Measurements from ENCODE around the gene TMC7.

Gene TMC7

GRCh38 chr16:18983565-18984434 is at the start of gene TMC7 (continued):
- no peak for TF ChIP-seq RBAK (tag by site-specific recombination; IDR thresholded peaks at IDR 0.05)
- TF ChIP-seq ZNF155 (tag by site-specific recombination; IDR thresholded peaks at IDR 0.05), result no peak
- no peak for TF ChIP-seq ZNF140 (tag by site-specific recombination; IDR thresholded peaks at IDR 0.05)
- TF ChIP-seq ZSCAN16 (tag by site-specific recombination; IDR thresholded peaks at IDR 0.05), result no peak; the same call in 1 of the 2 replicates
- TF ChIP-seq, protein P1, sequence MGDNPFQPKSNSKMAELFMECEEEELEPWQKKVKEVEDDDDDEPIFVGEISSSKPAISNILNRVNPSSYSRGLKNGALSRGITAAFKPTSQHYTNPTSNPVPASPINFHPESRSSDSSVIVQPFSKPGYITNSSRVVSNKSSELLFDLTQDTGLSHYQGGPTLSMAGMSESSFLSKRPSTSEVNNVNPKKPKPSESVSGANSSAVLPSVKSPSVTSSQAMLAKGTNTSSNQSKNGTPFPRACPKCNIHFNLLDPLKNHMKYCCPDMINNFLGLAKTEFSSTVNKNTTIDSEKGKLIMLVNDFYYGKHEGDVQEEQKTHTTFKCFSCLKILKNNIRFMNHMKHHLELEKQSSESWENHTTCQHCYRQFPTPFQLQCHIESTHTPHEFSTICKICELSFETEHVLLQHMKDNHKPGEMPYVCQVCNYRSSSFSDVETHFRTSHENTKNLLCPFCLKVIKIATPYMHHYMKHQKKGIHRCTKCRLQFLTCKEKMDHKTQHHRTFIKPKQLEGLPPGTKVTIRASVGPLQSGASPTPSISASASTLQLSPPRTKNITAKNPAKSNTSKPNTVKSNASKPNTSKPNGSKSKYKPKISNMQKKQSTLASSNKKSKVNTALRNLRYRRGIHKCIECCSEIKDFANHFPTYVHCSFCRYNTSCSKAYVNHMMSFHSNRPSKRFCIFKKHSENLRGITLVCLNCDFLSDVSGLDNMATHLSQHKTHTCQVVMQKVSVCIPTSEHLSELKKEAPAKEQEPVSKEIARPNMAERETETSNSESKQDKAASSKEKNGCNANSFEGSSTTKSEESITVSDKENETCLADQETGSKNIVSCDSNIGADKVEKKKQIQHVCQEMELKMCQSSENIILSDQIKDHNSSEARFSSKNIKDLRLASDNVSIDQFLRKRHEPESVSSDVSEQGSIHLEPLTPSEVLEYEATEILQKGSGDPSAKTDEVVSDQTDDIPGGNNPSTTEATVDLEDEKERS (tag by site-specific recombination; IDR thresholded peaks at IDR 0.05), result no peak
- TF ChIP-seq ZNF560 (tag by site-specific recombination; IDR thresholded peaks at IDR 0.05; ENCODE audit: borderline replicate concordance), result no peak
- TF ChIP-seq ZNF169 (tag by site-specific recombination; IDR thresholded peaks at IDR 0.05), result no peak
- TF ChIP-seq ZNF10 (tag by site-specific recombination; IDR thresholded peaks at IDR 0.05), result no peak; the same call in 1 of the 2 replicates
- no peak for TF ChIP-seq ZNF843 (tag by site-specific recombination; IDR thresholded peaks at IDR 0.05)
- TF ChIP-seq ZNF157 (tag by site-specific recombination; IDR thresholded peaks at IDR 0.05), result no peak
- no peak for TF ChIP-seq ZNF221 (tag by site-specific recombination; IDR thresholded peaks at IDR 0.05; ENCODE audit: borderline replicate concordance)
- TF ChIP-seq ZNF707 (tag by site-specific recombination; IDR thresholded peaks at IDR 0.05), result no peak
- no peak for TF ChIP-seq ZNF785 (tag by site-specific recombination; IDR thresholded peaks at IDR 0.05)
- TF ChIP-seq SCRT1 (tag by site-specific recombination; IDR thresholded peaks at IDR 0.05; ENCODE audit: borderline replicate concordance), result no peak
- no peak for TF ChIP-seq ZNF544 (tag by site-specific recombination; IDR thresholded peaks at IDR 0.05)
- peak; percentile 76 for TF ChIP-seq ZBTB8A (tag by site-specific recombination; IDR thresholded peaks at IDR 0.05)
- no peak for TF ChIP-seq ZNF416 (tag by site-specific recombination; IDR thresholded peaks at IDR 0.05)
- TF ChIP-seq FEZF1 (tag by site-specific recombination; IDR thresholded peaks at IDR 0.05), result no peak
- no peak for TF ChIP-seq INSM2 (tag by site-specific recombination; IDR thresholded peaks at IDR 0.05)
- TF ChIP-seq ZNF621 (tag by site-specific recombination; IDR thresholded peaks at IDR 0.05), result no peak
- TF ChIP-seq ZNF112 (tag by site-specific recombination; IDR thresholded peaks at IDR 0.05), result no peak
- peak; percentile 94 for TF ChIP-seq ZNF660 (tag by site-specific recombination; IDR thresholded peaks at IDR 0.05)
- TF ChIP-seq PRDM10 (tag by site-specific recombination; IDR thresholded peaks at IDR 0.05), result peak; percentile 40; the same call in 1 of the 2 replicates
- no peak for TF ChIP-seq ZBTB1 (tag by site-specific recombination; IDR thresholded peaks at IDR 0.05)
- TF ChIP-seq ZNF302 (tag by site-specific recombination; IDR thresholded peaks at IDR 0.05; ENCODE audit: low read depth), result no peak
- TF ChIP-seq ZIC2 (tag by site-specific recombination; IDR thresholded peaks at IDR 0.05), result peak; percentile 39
- TF ChIP-seq ZNF266 (tag by site-specific recombination; IDR thresholded peaks at IDR 0.05; ENCODE audit: low read depth), result no peak
- TF ChIP-seq ZNF274 (IDR thresholded peaks at IDR 0.05; ENCODE audit: low read length), result no peak
- TF ChIP-seq ZNF274 (tag by site-specific recombination; IDR thresholded peaks at IDR 0.05; ENCODE audit: borderline replicate concordance), result no peak
- TF ChIP-seq ZNF449 (tag by site-specific recombination; IDR thresholded peaks at IDR 0.05), result peak; percentile 59; the same call in 1 of the 2 replicates
- TF ChIP-seq WT1 (tag by site-specific recombination; IDR thresholded peaks at IDR 0.05), result no peak
- TF ChIP-seq YY2 (tag by site-specific recombination; IDR thresholded peaks at IDR 0.05), result no peak

Measured in HEK293 (cell line).